ENCODE measurements around the gene GRIN2C.

Gene GRIN2C

GRCh38 chr17:74796211-74796610 is 63.5 kb downstream of the GRIN2C start:
- DNase-seq, result no peak

- DNase-seq, result no peak
These were observed 64.2 kb downstream of the GRIN2C start for GRCh38 chr17:74795327-74796020.

- DNase-seq, result no peak
These were observed 67.0 kb downstream of the GRIN2C start for GRCh38 chr17:74792586-74793105.
